Measurements from ENCODE around the gene PNPLA7. TPM values are rescaled to one million over a fixed set of nuclear protein-coding genes. Genes with fewer than 3 reads are reported as not detected.
"Not testable (repeated sequence)": the region's sequence is repeated elsewhere in the genome, so short reads cannot be mapped to it uniquely, and the experiment has no call there.

Gene PNPLA7
- total RNA-seq, 1 donor from 2014 or later = 13.5 TPM

GRCh38 chr9:137534256-137535119 lies 15.7 kb downstream of the PNPLA7 start:
- no peaks in the 10 kb centered on the region for H3K9me3 ChIP-seq
- intact Hi-C loops (cut with DNase I) = no loop called here
- H3K27ac ChIP-seq = no peak overlapping the region
- H3K27me3 ChIP-seq = no peaks in the 10 kb centered on the region
- H3K4me1 ChIP-seq = peaks cover 0 to 2% of the 10 kb centered on the region in 2 donors
- DNase-seq (ENCODE audit: low spot score in 2 of 2) = no peak
- H3K36me3 ChIP-seq = peaks cover 3 to 8% of the 10 kb centered on the region in 2 donors
- no peak overlapping the region for H3K4me3 ChIP-seq
- TF ChIP-seq CTCF (IDR thresholded peaks at IDR 0.05) = peak in 2 of 3 experiments; percentile 50 to 67

GRCh38 chr9:137532891-137533468 lies 17.2 kb downstream of the PNPLA7 start:
- H3K27me3 ChIP-seq; intact Hi-C loops (cut with DNase I); H3K27ac ChIP-seq; H3K4me1 ChIP-seq; H3K36me3 ChIP-seq; H3K4me3 ChIP-seq; DNase-seq (ENCODE audit: low spot score in 2 of 2); H3K9me3 ChIP-seq: not testable (repeated sequence)

- Histone ChIP-seq H3K4me1 (peaks cover 0 to 2% of the 10 kb centered on the region in 2 donors), H3K36me3 (no peaks in the 10 kb centered on the region), H3K9me3 (no peaks in the 10 kb centered on the region), H3K27ac (no peak overlapping the region), H3K27me3 (no peaks in the 10 kb centered on the region), H3K4me3 (no peak overlapping the region)
- intact Hi-C loops (cut with DNase I) = no loop called here
- no peak for DNase-seq (ENCODE audit: low spot score in 2 of 2)
- TF ChIP-seq CTCF (IDR thresholded peaks at IDR 0.05) = no peak
These were observed 19.0 kb downstream of the PNPLA7 start for GRCh38 chr9:137531099-137531765.

- peaks cover 0 to 2% of the 10 kb centered on the region in 2 donors for H3K4me1 ChIP-seq
- H3K36me3 ChIP-seq = no peaks in the 10 kb centered on the region
- H3K9me3 ChIP-seq = no peaks in the 10 kb centered on the region
- H3K4me3 ChIP-seq = no peak overlapping the region
- intact Hi-C loops (cut with DNase I) = no loop called here
- DNase-seq (ENCODE audit: low spot score in 2 of 2) = no peak
- no peaks in the 10 kb centered on the region for H3K27me3 ChIP-seq
- no peak for TF ChIP-seq CTCF (IDR thresholded peaks at IDR 0.05)
- H3K27ac ChIP-seq = no peak overlapping the region
These were observed 19.9 kb downstream of the PNPLA7 start for GRCh38 chr9:137530331-137530730.

GRCh38 chr9:137524981-137525317 lies 25.3 kb downstream of the PNPLA7 start:
- intact Hi-C loops (cut with DNase I) = loop anchor here (10.0 kb wide), 2 partner anchors 100 to 230 kb away; partner anchors contain the start of genes EXD3 and NOXA1
- no peak for DNase-seq (ENCODE audit: low spot score in 2 of 2)
- Histone ChIP-seq H3K4me1 (no peaks in the 10 kb centered on the region), H3K27ac (no peak overlapping the region), H3K36me3 (peaks cover under 1 to 2% of the 10 kb centered on the region in 2 donors), H3K9me3 (no peaks in the 10 kb centered on the region), H3K27me3 (no peaks in the 10 kb centered on the region), H3K4me3 (no peak overlapping the region)
- TF ChIP-seq CTCF (IDR thresholded peaks at IDR 0.05) = no peak

All from ascending aorta (tissue), 2 donors.